ENCODE data around the gene KRTAP16-1. TPM values are rescaled to one million over a fixed set of nuclear protein-coding genes. Genes with fewer than 3 reads are reported as not detected.
"Not testable (repeated sequence)": the region's sequence is repeated elsewhere in the genome, so short reads cannot be mapped to it uniquely, and the experiment has no call there.

KRTAP16-1 gene
- total and polyA plus RNA-seq, 2 donors (not counting 3 experiments of a cell fraction or from before 2014, with no cell fraction given), result not detected

DNA sequence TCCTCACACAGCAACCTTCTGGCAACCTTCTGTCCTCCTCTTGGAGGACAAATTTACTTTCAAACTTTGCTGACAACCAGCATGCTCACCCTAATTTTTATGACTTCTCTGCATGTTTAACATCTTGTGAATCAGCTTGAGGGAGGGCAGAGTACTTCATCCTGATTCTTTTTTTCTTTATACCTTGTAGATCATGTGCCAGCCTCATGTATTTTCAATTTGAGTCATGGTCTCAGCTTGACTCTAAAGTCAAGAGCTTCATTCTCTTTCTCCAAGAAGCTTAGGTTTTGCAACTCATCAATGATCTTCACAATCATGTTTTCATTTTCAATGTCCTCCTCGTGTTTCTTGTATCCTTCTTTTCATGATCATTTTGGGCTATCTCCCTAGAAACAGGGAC is 37.3 kb downstream of the KRTAP16-1 start:
- H3K4me3 ChIP-seq (replicated peaks in 1 of 3; ENCODE audit: insufficient read depth in 1 of 3, low read depth in 1 of 3, low read length in 3 of 3), result no peak overlapping the region
- H3K4me2 ChIP-seq (ENCODE audit: insufficient read depth, low read length), result no peak overlapping the region
- no peak overlapping the region for H2AFZ ChIP-seq (ENCODE audit: low read depth, low read length)
- POLR2A ChIA-PET, result no interaction called here
- intact Hi-C loops (cut with micrococcal nuclease), result no loop called here
- BruUV-seq (replicated peaks), result no TSS peak
- no peaks in the 10 kb centered on the region for H3K79me2 ChIP-seq (ENCODE audit: control insufficient read depth, insufficient read depth, low read length)
- H4K20me1 ChIP-seq (replicated peaks; ENCODE audit: control insufficient read depth, extremely low read depth, insufficient read depth, low read length), result no peaks in the 10 kb centered on the region
- no peak overlapping the region for H3K27ac ChIP-seq (ENCODE audit: insufficient read depth, low read depth, low read length)
- no peak overlapping the region for H3K9ac ChIP-seq (replicated peaks; ENCODE audit: extremely low read depth, insufficient read depth, low read length)
- CTCF ChIA-PET, result no interaction called here
- no peaks in the 10 kb centered on the region for H3K9me1 ChIP-seq (replicated peaks; ENCODE audit: control insufficient read depth, extremely low read depth, insufficient read depth, low read length)
- dilution Hi-C loops (cut with MboI; ENCODE audit: extremely low pct_ligation_motif_present, low sequenced_read_pairs), result no loop called here
- no peaks in the 10 kb centered on the region for H3K4me1 ChIP-seq (ENCODE audit: control insufficient read depth, extremely low read depth, insufficient read depth, low read length)
- DNase-seq (ENCODE audit: low read depth, low spot score) (no peak), FAIRE-seq (no peak)
- TF ChIP-seq CTCF (IDR thresholded peaks at IDR 0.05; ENCODE audit: extremely low read depth in 1 of 2, insufficient read depth in 1 of 2, low read depth in 1 of 2, low read length in 2 of 2) (no peak), JUN (IDR thresholded peaks at IDR 0.05; ENCODE audit: borderline replicate concordance, insufficient read depth, insufficient read length, low read depth) (no peak), POLR2A (IDR thresholded peaks at IDR 0.05; ENCODE audit: low read depth, low read length) (no peak), MYC (IDR thresholded peaks at IDR 0.05; ENCODE audit: low read depth, low read length) (no peak), POLR2AphosphoS5 (IDR thresholded peaks at IDR 0.05; ENCODE audit: insufficient read depth, low read depth, low read length) (no peak), GATA2 (IDR thresholded peaks at IDR 0.05; ENCODE audit: insufficient read depth, insufficient read length, low read depth, low read length) (no peak), FOS (IDR thresholded peaks at IDR 0.05; ENCODE audit: borderline replicate concordance, insufficient read depth, low read length) (no peak), EZH2 (IDR thresholded peaks at IDR 0.05; ENCODE audit: borderline replicate concordance, low read depth, low read length, severe bottlenecking) (no peak)
- TF ChIP-seq, protein P1, sequence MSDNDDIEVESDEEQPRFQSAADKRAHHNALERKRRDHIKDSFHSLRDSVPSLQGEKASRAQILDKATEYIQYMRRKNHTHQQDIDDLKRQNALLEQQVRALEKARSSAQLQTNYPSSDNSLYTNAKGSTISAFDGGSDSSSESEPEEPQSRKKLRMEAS (IDR thresholded peaks at IDR 0.05; ENCODE audit: insufficient read depth, insufficient read length), result no peak
- H3K27me3 ChIP-seq (ENCODE audit: control insufficient read depth in 2 of 2, insufficient read depth in 2 of 2, low read length in 2 of 2), result no peaks in the 10 kb centered on the region
- no peaks in the 10 kb centered on the region for H3K36me3 ChIP-seq (ENCODE audit: control insufficient read depth in 2 of 2, extremely low read depth in 1 of 2, insufficient read depth in 2 of 2, low read length in 2 of 2)
- no peaks in the 10 kb centered on the region for H3K9me3 ChIP-seq (replicated peaks; ENCODE audit: control insufficient read depth, insufficient read depth, low read length)

GRCh38 chr17:41271323-41271722 is 37.8 kb downstream of the KRTAP16-1 start:
- H2AFZ ChIP-seq (ENCODE audit: low read depth, low read length); H3K4me1 ChIP-seq (ENCODE audit: control insufficient read depth, extremely low read depth, insufficient read depth, low read length); H4K20me1 ChIP-seq (replicated peaks; ENCODE audit: control insufficient read depth, extremely low read depth, insufficient read depth, low read length); H3K9me3 ChIP-seq (replicated peaks; ENCODE audit: control insufficient read depth, insufficient read depth, low read length); H3K27ac ChIP-seq (ENCODE audit: insufficient read depth, low read depth, low read length); H3K27me3 ChIP-seq (ENCODE audit: control insufficient read depth in 2 of 2, insufficient read depth in 2 of 2, low read length in 2 of 2); dilution Hi-C loops (cut with MboI; ENCODE audit: extremely low pct_ligation_motif_present, low sequenced_read_pairs); H3K79me2 ChIP-seq (ENCODE audit: control insufficient read depth, insufficient read depth, low read length); DNase-seq (ENCODE audit: low read depth, low spot score); H3K36me3 ChIP-seq (ENCODE audit: control insufficient read depth in 2 of 2, extremely low read depth in 1 of 2, insufficient read depth in 2 of 2, low read length in 2 of 2); H3K9ac ChIP-seq (replicated peaks; ENCODE audit: extremely low read depth, insufficient read depth, low read length); POLR2A ChIA-PET; H3K9me1 ChIP-seq (replicated peaks; ENCODE audit: control insufficient read depth, extremely low read depth, insufficient read depth, low read length); FAIRE-seq; CTCF ChIA-PET; H3K4me2 ChIP-seq (ENCODE audit: insufficient read depth, low read length); BruUV-seq (replicated peaks); intact Hi-C loops (cut with micrococcal nuclease); H3K4me3 ChIP-seq (replicated peaks in 1 of 3; ENCODE audit: insufficient read depth in 1 of 3, low read depth in 1 of 3, low read length in 3 of 3): not testable (repeated sequence)

Measured in endothelial cell of umbilical vein (primary cell).